ENCODE measurements around the gene COA8.

DNA sequence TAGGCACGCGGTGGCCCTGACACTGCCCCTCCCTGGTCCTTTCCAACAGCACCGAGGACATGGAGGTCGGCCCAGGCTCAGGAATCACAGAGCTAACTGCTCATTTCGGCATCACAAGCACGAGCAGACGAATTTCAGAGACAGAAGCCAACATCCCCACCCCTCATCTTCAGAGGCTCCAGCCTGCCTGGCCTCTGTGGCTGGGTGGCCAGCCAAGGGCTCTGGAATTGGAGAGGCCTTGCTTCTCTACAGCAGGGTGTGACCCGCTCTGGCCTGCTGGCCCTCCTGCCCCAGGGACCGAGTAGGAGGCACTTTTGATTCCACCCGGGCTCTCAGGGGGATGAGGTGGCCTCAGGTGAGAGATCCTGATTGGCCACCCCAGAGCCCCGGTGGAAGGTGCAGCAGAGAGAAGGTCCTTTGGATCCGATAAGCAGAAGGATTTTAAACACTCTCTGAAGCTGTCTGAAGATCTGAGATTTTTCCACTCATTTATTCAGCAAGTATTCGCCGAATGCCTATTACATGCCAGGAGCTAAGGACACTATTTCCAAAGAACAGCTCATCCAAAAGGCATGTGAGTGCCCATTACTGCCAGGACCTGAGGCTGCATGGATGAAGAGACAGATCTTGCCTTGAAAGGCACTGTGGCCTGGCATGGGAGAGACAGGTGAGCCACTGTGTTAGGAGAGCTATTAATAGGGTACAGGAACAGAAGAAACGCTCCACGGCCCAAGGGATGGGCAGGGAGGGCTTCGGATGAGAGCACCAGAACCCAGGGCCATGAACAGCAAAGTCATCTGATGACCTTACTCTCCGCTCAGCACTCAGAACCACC lies 10.5 kb upstream of the COA8 start:
- TF ChIP-seq RAD21 (IDR thresholded peaks at IDR 0.05; ENCODE audit: low read depth) (no peak), EGR1 (IDR thresholded peaks at IDR 0.05) (no peak), EP300 (IDR thresholded peaks at IDR 0.05; ENCODE audit: borderline replicate concordance) (no peak), ZBTB7A (IDR thresholded peaks at IDR 0.05; ENCODE audit: low read depth) (no peak), TAF1 (IDR thresholded peaks at IDR 0.05; ENCODE audit: low read depth) (no peak), FOXM1 (IDR thresholded peaks at IDR 0.05; ENCODE audit: borderline replicate concordance, low read depth) (no peak), YY1 (IDR thresholded peaks at IDR 0.05; ENCODE audit: low read depth) (no peak), CREB1 (IDR thresholded peaks at IDR 0.05; ENCODE audit: low read depth) (no peak), CEBPB (IDR thresholded peaks at IDR 0.05) (no peak), TCF12 (IDR thresholded peaks at IDR 0.05; ENCODE audit: low read depth) (no peak; the same call in none of the 2 replicates)
- TF ChIP-seq, protein P1, sequence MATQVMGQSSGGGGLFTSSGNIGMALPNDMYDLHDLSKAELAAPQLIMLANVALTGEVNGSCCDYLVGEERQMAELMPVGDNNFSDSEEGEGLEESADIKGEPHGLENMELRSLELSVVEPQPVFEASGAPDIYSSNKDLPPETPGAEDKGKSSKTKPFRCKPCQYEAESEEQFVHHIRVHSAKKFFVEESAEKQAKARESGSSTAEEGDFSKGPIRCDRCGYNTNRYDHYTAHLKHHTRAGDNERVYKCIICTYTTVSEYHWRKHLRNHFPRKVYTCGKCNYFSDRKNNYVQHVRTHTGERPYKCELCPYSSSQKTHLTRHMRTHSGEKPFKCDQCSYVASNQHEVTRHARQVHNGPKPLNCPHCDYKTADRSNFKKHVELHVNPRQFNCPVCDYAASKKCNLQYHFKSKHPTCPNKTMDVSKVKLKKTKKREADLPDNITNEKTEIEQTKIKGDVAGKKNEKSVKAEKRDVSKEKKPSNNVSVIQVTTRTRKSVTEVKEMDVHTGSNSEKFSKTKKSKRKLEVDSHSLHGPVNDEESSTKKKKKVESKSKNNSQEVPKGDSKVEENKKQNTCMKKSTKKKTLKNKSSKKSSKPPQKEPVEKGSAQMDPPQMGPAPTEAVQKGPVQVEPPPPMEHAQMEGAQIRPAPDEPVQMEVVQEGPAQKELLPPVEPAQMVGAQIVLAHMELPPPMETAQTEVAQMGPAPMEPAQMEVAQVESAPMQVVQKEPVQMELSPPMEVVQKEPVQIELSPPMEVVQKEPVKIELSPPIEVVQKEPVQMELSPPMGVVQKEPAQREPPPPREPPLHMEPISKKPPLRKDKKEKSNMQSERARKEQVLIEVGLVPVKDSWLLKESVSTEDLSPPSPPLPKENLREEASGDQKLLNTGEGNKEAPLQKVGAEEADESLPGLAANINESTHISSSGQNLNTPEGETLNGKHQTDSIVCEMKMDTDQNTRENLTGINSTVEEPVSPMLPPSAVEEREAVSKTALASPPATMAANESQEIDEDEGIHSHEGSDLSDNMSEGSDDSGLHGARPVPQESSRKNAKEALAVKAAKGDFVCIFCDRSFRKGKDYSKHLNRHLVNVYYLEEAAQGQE (IDR thresholded peaks at IDR 0.05; ENCODE audit: low read depth) = no peak
- TF ChIP-seq, protein P2, sequence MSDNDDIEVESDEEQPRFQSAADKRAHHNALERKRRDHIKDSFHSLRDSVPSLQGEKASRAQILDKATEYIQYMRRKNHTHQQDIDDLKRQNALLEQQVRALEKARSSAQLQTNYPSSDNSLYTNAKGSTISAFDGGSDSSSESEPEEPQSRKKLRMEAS (IDR thresholded peaks at IDR 0.05) = no peak
- TF ChIP-seq, protein P3, sequence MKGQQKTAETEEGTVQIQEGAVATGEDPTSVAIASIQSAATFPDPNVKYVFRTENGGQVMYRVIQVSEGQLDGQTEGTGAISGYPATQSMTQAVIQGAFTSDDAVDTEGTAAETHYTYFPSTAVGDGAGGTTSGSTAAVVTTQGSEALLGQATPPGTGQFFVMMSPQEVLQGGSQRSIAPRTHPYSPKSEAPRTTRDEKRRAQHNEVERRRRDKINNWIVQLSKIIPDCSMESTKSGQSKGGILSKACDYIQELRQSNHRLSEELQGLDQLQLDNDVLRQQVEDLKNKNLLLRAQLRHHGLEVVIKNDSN (IDR thresholded peaks at IDR 0.05) = no peak

Measured in Ishikawa (cell line).